H1 (cell line): ENCODE data around the gene SMG7. TPM values are rescaled to one million over a fixed set of nuclear protein-coding genes. Genes with fewer than 3 reads are reported as not detected.

Experiments
- CTCF ChIA-PET: fragments of 300-600 bp; sonication (Branson Sonifier 250); formaldehyde crosslinking; loops from one replicate; lab custom pipeline; 2021; ENCODE audit not compliant: partially characterized antibody; lab: Charles Lee
- POLR2A ChIA-PET: fragments of 300-600 bp; sonication (Branson Sonifier 250); formaldehyde crosslinking; loops from one replicate; lab custom pipeline; 2021; ENCODE audit warnings: inconsistent platforms; ENCODE audit not compliant: partially characterized antibody; lab: Charles Lee
- DNase-seq, 2 experiments: peaks; one replicate each; pipeline versions ENCODE4 v3.0.0 to v3.0.0-alpha.2; 2010 to 2022; ENCODE audit warnings: low spot score in 2 of 2, low read depth in 1 of 2, mixed read lengths in 1 of 2
- FAIRE-seq: peaks from 2 replicates; lab custom pipeline; 2011; peaks lifted over from hg19 to GRCh38; lab: Jason Lieb, UNC
- H2AFZ ChIP-seq: 2 replicates; pipeline ENCODE4 v1.8.1; 2012; ENCODE audit warnings: low read length, inconsistent platforms
- H2AK5ac ChIP-seq: 2 replicates; pipeline ENCODE4 v1.6.1; 2013; ENCODE audit warnings: low read depth, low read length
- H2BK120ac ChIP-seq: replicated peaks from 2 replicates; pipeline ENCODE3; 2013; ENCODE audit warnings: low read depth, low read length, inconsistent platforms
- H2BK12ac ChIP-seq: 2 replicates; pipeline ENCODE4 v1.6.1; 2013; ENCODE audit warnings: low read depth, low read length
- H2BK15ac ChIP-seq: 2 replicates; pipeline ENCODE4 v1.6.1; 2013; ENCODE audit warnings: low read length
- H2BK20ac ChIP-seq: 2 replicates; pipeline ENCODE4 v1.6.1; 2013; ENCODE audit warnings: low read length
- H2BK5ac ChIP-seq: 2 replicates; pipeline ENCODE4 v1.6.1; 2013; ENCODE audit warnings: low read depth, low read length
- H3K14ac ChIP-seq: 2 replicates; pipeline ENCODE4 v1.6.1; 2013; ENCODE audit warnings: inconsistent platforms; ENCODE audit not compliant: insufficient read length
- H3K18ac ChIP-seq: 2 replicates; pipeline ENCODE4 v1.6.1; 2013; ENCODE audit warnings: low read length; ENCODE audit errors: extremely low read depth
- H3K23ac ChIP-seq: 2 replicates; pipeline ENCODE4 v1.6.1; 2013; ENCODE audit warnings: inconsistent platforms; ENCODE audit not compliant: insufficient read length
- H3K23me2 ChIP-seq: 2 replicates; pipeline ENCODE4 v1.6.1; 2013; ENCODE audit warnings: low read depth, low read length
- H3K27ac ChIP-seq: 2 replicates; pipeline ENCODE4 v1.6.1; 2011; ENCODE audit warnings: low read depth, low read length, inconsistent platforms
- H3K27me3 ChIP-seq, 4 experiments: replicated peaks in 1 of 4; 1 replicate in 1 of 4; 2 replicates in 3 of 4; pipeline versions ENCODE4 v1.6.1 to v1.8.1; 2011 to 2013; ENCODE audit warnings: low read length in 3 of 4, mild to moderate bottlenecking in 3 of 4, inconsistent platforms in 2 of 4, mixed read lengths in 2 of 4, moderate library complexity in 1 of 4; ENCODE audit not compliant: control insufficient read depth in 3 of 4, insufficient read depth in 3 of 4; ENCODE audit errors: extremely low read depth in 1 of 4
- H3K36me3 ChIP-seq, 4 experiments: 2 replicates each; pipeline versions ENCODE4 v1.6.1 to v1.8.1; 2011 to 2013; ENCODE audit warnings: mild to moderate bottlenecking in 4 of 4, low read length in 3 of 4, moderate library complexity in 2 of 4, control low read depth in 1 of 4, inconsistent platforms in 1 of 4; ENCODE audit not compliant: insufficient read depth in 4 of 4, control insufficient read depth in 2 of 4
- H3K4ac ChIP-seq: replicated peaks from 2 replicates; pipeline ENCODE3; 2013; ENCODE audit warnings: low read length, low read depth, mixed read lengths, inconsistent platforms; ENCODE audit not compliant: insufficient read length
- H3K4me1 ChIP-seq, 4 experiments: replicated peaks in 1 of 4; 1 replicate in 1 of 4; 2 replicates in 3 of 4; pipeline versions ENCODE4 v1.6.1 to v1.8.1; 2011 to 2013; ENCODE audit warnings: low read length in 3 of 4, inconsistent platforms in 2 of 4, mixed read lengths in 1 of 4; ENCODE audit not compliant: insufficient read depth in 4 of 4, control insufficient read depth in 3 of 4
- H3K4me2 ChIP-seq, 2 experiments: 2 replicates each; pipeline versions ENCODE4 v1.6.1 to v1.8.1; 2011 to 2013; ENCODE audit warnings: low read depth in 2 of 2, low read length in 2 of 2, control low read depth in 1 of 2, inconsistent platforms in 1 of 2, mild to moderate bottlenecking in 1 of 2; ENCODE audit not compliant: insufficient read depth in 1 of 2
- H3K4me3 ChIP-seq, 4 experiments: fragments of 200-600, 300-600 bp in 1 of 4; sonication (generic), shearing (Covaris generic), sonication (Bioruptor Twin) in 1 of 4; 2 replicates each; pipeline versions ENCODE4 v1.5.1 to v1.8.1; 2011 to 2016; ENCODE audit warnings: low read length in 4 of 4, low read depth in 3 of 4, control low read depth in 2 of 4, inconsistent platforms in 2 of 4, mild to moderate bottlenecking in 2 of 4, mixed read lengths in 1 of 4, moderate library complexity in 1 of 4; ENCODE audit not compliant: insufficient read depth in 2 of 4; ENCODE audit errors: extremely low read depth in 1 of 4
- H3K56ac ChIP-seq: replicated peaks from 2 replicates; pipeline ENCODE3; 2013; ENCODE audit warnings: low read depth, mild to moderate bottlenecking, mixed read lengths, low read length, inconsistent platforms; ENCODE audit not compliant: insufficient read length
- H3K79me1 ChIP-seq: 2 replicates; pipeline ENCODE4 v1.6.1; 2013; ENCODE audit warnings: low read depth, low read length, control low read depth
- H3K79me2 ChIP-seq, 2 experiments: 2 replicates each; pipeline versions ENCODE4 v1.6.1 to v1.8.1; 2012 to 2013; ENCODE audit warnings: low read length in 2 of 2, mild to moderate bottlenecking in 2 of 2, inconsistent platforms in 1 of 2; ENCODE audit not compliant: insufficient read depth in 2 of 2, control insufficient read depth in 1 of 2
- H3K9ac ChIP-seq, 4 experiments: replicated peaks in 1 of 4; 1 replicate in 1 of 4; 2 replicates in 3 of 4; pipeline versions ENCODE4 v1.6.1 to v1.8.1; 2011 to 2013; ENCODE audit warnings: low read depth in 3 of 4, low read length in 3 of 4, control low read depth in 2 of 4, mild to moderate bottlenecking in 2 of 4, moderate library complexity in 2 of 4, inconsistent platforms in 1 of 4; ENCODE audit errors: extremely low read depth in 1 of 4
- H3K9me3 ChIP-seq, 2 experiments: 2 replicates each; pipeline versions ENCODE4 v1.6.1 to v1.8.1; 2012 to 2013; ENCODE audit warnings: mild to moderate bottlenecking in 2 of 2, moderate library complexity in 2 of 2, control low read depth in 1 of 2, inconsistent platforms in 1 of 2, low read depth in 1 of 2, low read length in 1 of 2, mixed read lengths in 1 of 2; ENCODE audit not compliant: insufficient read depth in 2 of 2
- H4K20me1 ChIP-seq, 2 experiments: replicated peaks in 1 of 2; 2 replicates each; pipeline versions ENCODE3 to v1.8.1; 2011 to 2013; ENCODE audit warnings: inconsistent platforms in 2 of 2, low read length in 2 of 2, mild to moderate bottlenecking in 1 of 2; ENCODE audit not compliant: insufficient read depth in 2 of 2, control insufficient read depth in 1 of 2
- H4K5ac ChIP-seq: 2 replicates; pipeline ENCODE4 v1.6.1; 2013; ENCODE audit warnings: low read length, low read depth, mixed read lengths, inconsistent platforms; ENCODE audit not compliant: insufficient read length
- H4K8ac ChIP-seq: 2 replicates; pipeline ENCODE4 v1.8.0; 2013; ENCODE audit warnings: mild to moderate bottlenecking, moderate library complexity, low read length, inconsistent platforms; ENCODE audit not compliant: insufficient read depth; ENCODE audit errors: extremely low read depth
- H4K91ac ChIP-seq: replicated peaks from 2 replicates; pipeline ENCODE3; 2013; ENCODE audit warnings: low read length, mixed read lengths, inconsistent platforms; ENCODE audit not compliant: insufficient read length
- CBX5 ChIP-seq: fragments of 300-800, 300-1000 bp; sonication (generic); IDR thresholded peaks from 2 replicates; pipeline ENCODE4 v1.7.1; 2016; ENCODE audit warnings: antibody characterized with exemption, low read length, low read depth
- CREB1 ChIP-seq: IDR thresholded peaks from 2 replicates; pipeline ENCODE4 v1.6.1; 2012; ENCODE audit warnings: inconsistent platforms
- EZH2 ChIP-seq: fragments of 200-600 bp; sonication (generic); IDR thresholded peaks from 2 replicates; pipeline ENCODE4 v1.7.1; 2012; ENCODE audit warnings: low read depth, mild to moderate bottlenecking, moderate library complexity, low read length, inconsistent platforms; ENCODE audit not compliant: severe bottlenecking
- JUND ChIP-seq: IDR thresholded peaks from 2 replicates; pipeline ENCODE4 v1.6.1; 2011; ENCODE audit warnings: mild to moderate bottlenecking, improper control_type of control experiment, low read length
- MAFK ChIP-seq: IDR thresholded peaks from 2 replicates; pipeline ENCODE4 v1.6.1; 2012; ENCODE audit warnings: low read depth, mild to moderate bottlenecking, improper control_type of control experiment, low read length
- RNF2 ChIP-seq: fragments of 200-900, 300-1000 bp; sonication (generic); IDR thresholded peaks from 2 replicates; pipeline ENCODE4 v1.7.1; 2016; ENCODE audit warnings: borderline replicate concordance, low read depth, mild to moderate bottlenecking, antibody characterized with exemption, low read length; ENCODE audit not compliant: poor library complexity, severe bottlenecking; ENCODE audit errors: missing control alignments
- SIRT6 ChIP-seq: IDR thresholded peaks from one replicate; pipeline ENCODE4 v1.7.1; 2012; ENCODE audit warnings: low read length, inconsistent platforms
- SIX5 ChIP-seq: IDR thresholded peaks from 2 replicates; pipeline ENCODE4 v1.6.1; 2011; ENCODE audit warnings: mild to moderate bottlenecking, low read depth, low read length
- TAF1 ChIP-seq: IDR thresholded peaks from 2 replicates; pipeline ENCODE4 v1.6.1; 2011; ENCODE audit warnings: mild to moderate bottlenecking, low read depth, low read length
- TAF7 ChIP-seq: optimal IDR thresholded peaks from 2 replicates; pipeline ENCODE3; 2011; ENCODE audit warnings: low read depth, mild to moderate bottlenecking, inconsistent platforms, low read length, moderate library complexity, borderline replicate concordance
- TEAD4 ChIP-seq: IDR thresholded peaks from 2 replicates; pipeline ENCODE4 v1.6.1; 2012; ENCODE audit warnings: low read depth, low read length, inconsistent platforms, mixed read lengths
- WGBS, 2 experiments: shearing (Covaris generic) in 1 of 2; methylation state at CpG; one replicate each; pipeline versions ENCODE4 v1.1.6 to v1.1.7; 2013 to 2015; ENCODE audit warnings: low lambda C conversion rate in 2 of 2, mixed read lengths in 2 of 2, inconsistent platforms in 1 of 2, low coverage in 1 of 2, missing lambda C conversion rate in 1 of 2; ENCODE audit not compliant: insufficient replicate concordance in 2 of 2, insufficient coverage in 1 of 2, insufficient read length in 1 of 2; ENCODE audit errors: extremely low coverage in 1 of 2, missing lambda C conversion rate in 1 of 2; 5-methylcytosine and 5-hydroxymethylcytosine counted together
- polyA plus RNA-seq, 7 experiments: library from polyadenylated mRNA; depleted of rRNA in 3 of 7; stranded (reverse) in 5 of 7; unstranded in 2 of 7; fragments of >200 nt in 5 of 7; fragments of 200-250 nt in 2 of 7; gene quantifications; 1 replicate in 5 of 7; 2 replicates in 1 of 7; 4 replicates in 1 of 7; pipeline versions ENCODE4 v1.2.1 to v1.2.3, GENCODE V29; 2011 to 2013; ENCODE audit warnings: missing spikeins in 2 of 7, mixed read lengths in 2 of 7
- total RNA-seq: library from RNA; stranded (reverse); fragmentation: NEBNext Ultra II Directional; extraction: Animal tissue kit (Norgen Biotek cat#: 25700); gene quantifications from 2 replicates; pipeline ENCODE4 v1.2.1, GENCODE V29; 2021
- TF ChIP-seq, protein P1 (sequence below), 3 experiments: IDR thresholded peaks; 1 replicate in 2 of 3; 2 replicates in 1 of 3; pipeline versions ENCODE4 v1.5.1 to v1.6.1; 2011; ENCODE audit warnings: low read length in 3 of 3, mild to moderate bottlenecking in 3 of 3, inconsistent platforms in 2 of 3, low read depth in 1 of 3, moderate library complexity in 1 of 3; ENCODE audit not compliant: insufficient read depth in 1 of 3; ENCODE audit errors: control extremely low read depth in 1 of 3

The SMG7 gene
- total and polyA plus RNA-seq, 2 of the 8 experiments (the other 6 are each of a cell fraction or from before 2014, with no cell fraction given), result 39.3 to 65.6 TPM

DNA sequence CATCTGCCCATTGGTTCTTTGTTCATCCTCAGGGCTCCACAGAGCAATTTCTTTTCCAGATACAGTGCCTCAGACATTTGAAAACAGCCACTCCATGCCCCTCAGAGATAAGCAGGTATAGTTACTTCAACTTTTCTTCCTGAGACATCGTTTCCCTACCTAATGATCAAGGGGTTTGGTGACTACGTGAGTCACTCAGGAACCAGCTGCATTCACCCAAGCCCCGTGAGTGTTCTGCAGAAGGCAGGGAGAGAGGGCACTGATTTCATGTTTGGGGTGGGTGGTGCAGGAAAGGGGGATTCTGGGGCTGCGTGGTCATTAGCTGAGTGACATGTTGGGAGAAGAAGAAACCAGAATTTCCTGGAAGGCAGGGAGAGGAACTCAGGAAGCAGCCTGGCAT is 93.0 kb downstream of the SMG7 start:
- H4K8ac ChIP-seq, result no peak overlapping the region
- no peak for FAIRE-seq
- TF ChIP-seq TEAD4 (no peak), CREB1 (no peak), EZH2 (no peak), CBX5 (no peak), SIRT6 (no peak), SIX5 (no peak), MAFK (no peak), TAF7 (no peak), TAF1 (no peak), JUND (no peak), RNF2 (no peak)
- TF ChIP-seq, protein P1, sequence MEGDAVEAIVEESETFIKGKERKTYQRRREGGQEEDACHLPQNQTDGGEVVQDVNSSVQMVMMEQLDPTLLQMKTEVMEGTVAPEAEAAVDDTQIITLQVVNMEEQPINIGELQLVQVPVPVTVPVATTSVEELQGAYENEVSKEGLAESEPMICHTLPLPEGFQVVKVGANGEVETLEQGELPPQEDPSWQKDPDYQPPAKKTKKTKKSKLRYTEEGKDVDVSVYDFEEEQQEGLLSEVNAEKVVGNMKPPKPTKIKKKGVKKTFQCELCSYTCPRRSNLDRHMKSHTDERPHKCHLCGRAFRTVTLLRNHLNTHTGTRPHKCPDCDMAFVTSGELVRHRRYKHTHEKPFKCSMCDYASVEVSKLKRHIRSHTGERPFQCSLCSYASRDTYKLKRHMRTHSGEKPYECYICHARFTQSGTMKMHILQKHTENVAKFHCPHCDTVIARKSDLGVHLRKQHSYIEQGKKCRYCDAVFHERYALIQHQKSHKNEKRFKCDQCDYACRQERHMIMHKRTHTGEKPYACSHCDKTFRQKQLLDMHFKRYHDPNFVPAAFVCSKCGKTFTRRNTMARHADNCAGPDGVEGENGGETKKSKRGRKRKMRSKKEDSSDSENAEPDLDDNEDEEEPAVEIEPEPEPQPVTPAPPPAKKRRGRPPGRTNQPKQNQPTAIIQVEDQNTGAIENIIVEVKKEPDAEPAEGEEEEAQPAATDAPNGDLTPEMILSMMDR (IDR thresholded peaks at IDR 0.05; ENCODE audit: control extremely low read depth in 1 of 3, insufficient read depth in 1 of 3, low read depth in 1 of 3, low read length in 3 of 3), result no peak

More for the DNA sequence above, 93.0 kb downstream of the SMG7 start:
- no peaks in the 10 kb centered on the region for H4K20me1 ChIP-seq
- H2BK120ac ChIP-seq, result no peak overlapping the region
- H2AFZ ChIP-seq, result no peak overlapping the region
- H2BK12ac ChIP-seq, result no peak overlapping the region
- no peaks in the 10 kb centered on the region for H3K27me3 ChIP-seq
- ChIA-PET CTCF (interaction anchor here (0.9 to 2.0 kb wide), 5 partner anchors 10 to 330 kb away, joined by 3 to 6 read pairs (median 3); no protein-coding TSS in a partner anchor), POLR2A (interaction anchor here (0.9 to 1.1 kb wide), 4 partner anchors 10 to 14 kb away, joined by 3 to 4 read pairs (median 4); no protein-coding TSS in a partner anchor)
- H3K9ac ChIP-seq, result no peak overlapping the region
- H3K23me2 ChIP-seq, result no peaks in the 10 kb centered on the region
- no peak for DNase-seq
- no peak overlapping the region for H2BK5ac ChIP-seq
- no peak overlapping the region for H4K5ac ChIP-seq
- no peaks in the 10 kb centered on the region for H3K79me2 ChIP-seq
- H2AK5ac ChIP-seq, result no peak overlapping the region
- no peak overlapping the region for H3K4me3 ChIP-seq
- H3K4me1 ChIP-seq, result no peaks in the 10 kb centered on the region
- no peak overlapping the region for H3K18ac ChIP-seq
- no peak overlapping the region for H4K91ac ChIP-seq
- no peak overlapping the region for H3K4ac ChIP-seq
- 70% methylated on average over 4 of the region's 4 CpGs; no CpG with 5 or more reads in 1 of the 2 experiments for WGBS, 2 experiments
- no peak overlapping the region for H2BK20ac ChIP-seq
- H3K79me1 ChIP-seq, result no peaks in the 10 kb centered on the region
- no peak overlapping the region for H3K27ac ChIP-seq
- no peak overlapping the region for H3K4me2 ChIP-seq
- no peak overlapping the region for H3K23ac ChIP-seq
- no peak overlapping the region for H3K14ac ChIP-seq
- no peak overlapping the region for H3K56ac ChIP-seq
- H2BK15ac ChIP-seq, result no peak overlapping the region
- H3K36me3 ChIP-seq, result no peaks in the 10 kb centered on the region
- H3K9me3 ChIP-seq, result no peaks in the 10 kb centered on the region
